AG10803 (cell line): ENCODE measurements around the gene FUT2.
A peak's percentile ranks its signal among the peaks of the same experiment; 100 is the strongest.

Experiments
- DNase-seq: peaks from one replicate; pipeline ENCODE4 v3.0.0; 2010; ENCODE audit warnings: low read depth
- H3K4me3 ChIP-seq: 2 replicates; pipeline ENCODE4 v1.5.1; 2011; ENCODE audit warnings: mild to moderate bottlenecking, low read length, control low read depth
- TF ChIP-seq, protein P1 (sequence below): conservative IDR thresholded peaks from 2 replicates; pipeline ENCODE4 v1.5.1; 2011; ENCODE audit warnings: mild to moderate bottlenecking, low read length, control low read depth, inconsistent platforms

FUT2 gene

DNA sequence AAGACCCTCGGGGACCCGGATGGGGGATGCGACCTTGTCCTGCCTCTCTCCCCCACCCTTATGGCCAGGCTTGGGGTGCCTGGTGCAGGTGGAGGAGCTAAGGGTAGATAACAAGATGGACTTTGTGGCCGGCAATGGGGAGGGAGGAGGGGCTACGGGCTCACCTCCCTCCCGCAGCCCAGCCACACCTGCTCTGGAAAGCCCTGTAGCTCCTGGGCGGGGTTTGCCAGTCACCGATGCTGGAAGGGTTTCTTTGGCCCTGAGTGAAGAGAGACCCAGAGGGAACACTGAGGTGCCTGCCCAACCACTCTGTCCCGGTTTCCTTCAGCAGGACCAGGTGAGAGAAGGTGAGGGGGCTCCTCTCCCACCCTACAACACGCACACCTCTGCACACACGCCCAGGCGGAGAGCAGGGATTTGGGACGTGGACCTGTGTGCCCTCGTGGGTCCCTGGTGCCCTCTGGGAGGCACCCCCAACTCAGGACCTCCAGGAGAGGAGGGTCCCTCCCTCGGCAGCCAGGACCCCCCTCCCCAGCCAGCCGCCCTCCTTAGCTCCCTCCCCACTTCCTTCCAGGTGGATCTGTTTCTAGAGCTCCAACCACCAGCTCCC, at the start of gene FUT2:
Gene FUT2 (plus strand): TSS at position 229 of the 610 bp plus-strand sequence. CDS start 6,986 bp downstream, outside the sequence.
- peak within 1 kb of the TSS; percentile 26 for H3K4me3 ChIP-seq
- TF ChIP-seq, protein P1, sequence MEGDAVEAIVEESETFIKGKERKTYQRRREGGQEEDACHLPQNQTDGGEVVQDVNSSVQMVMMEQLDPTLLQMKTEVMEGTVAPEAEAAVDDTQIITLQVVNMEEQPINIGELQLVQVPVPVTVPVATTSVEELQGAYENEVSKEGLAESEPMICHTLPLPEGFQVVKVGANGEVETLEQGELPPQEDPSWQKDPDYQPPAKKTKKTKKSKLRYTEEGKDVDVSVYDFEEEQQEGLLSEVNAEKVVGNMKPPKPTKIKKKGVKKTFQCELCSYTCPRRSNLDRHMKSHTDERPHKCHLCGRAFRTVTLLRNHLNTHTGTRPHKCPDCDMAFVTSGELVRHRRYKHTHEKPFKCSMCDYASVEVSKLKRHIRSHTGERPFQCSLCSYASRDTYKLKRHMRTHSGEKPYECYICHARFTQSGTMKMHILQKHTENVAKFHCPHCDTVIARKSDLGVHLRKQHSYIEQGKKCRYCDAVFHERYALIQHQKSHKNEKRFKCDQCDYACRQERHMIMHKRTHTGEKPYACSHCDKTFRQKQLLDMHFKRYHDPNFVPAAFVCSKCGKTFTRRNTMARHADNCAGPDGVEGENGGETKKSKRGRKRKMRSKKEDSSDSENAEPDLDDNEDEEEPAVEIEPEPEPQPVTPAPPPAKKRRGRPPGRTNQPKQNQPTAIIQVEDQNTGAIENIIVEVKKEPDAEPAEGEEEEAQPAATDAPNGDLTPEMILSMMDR, result no peak
- DNase-seq, result no peak

GRCh38 chr19:48646001-48646721, 49.6 kb upstream of the FUT2 start, which contains the start of gene CA11:
Gene CA11 (minus strand): TSS chr19:48646187. CDS start chr19:48645632, 555 bp downstream.
- H3K4me3 ChIP-seq, result peak within 1 kb of the TSS; percentile 50
- TF ChIP-seq, protein P1, result peak; percentile 66
- DNase-seq, result peak; percentile 62

- no peak for DNase-seq
- TF ChIP-seq, protein P1, result no peak
- H3K4me3 ChIP-seq, result peak overlapping the region; percentile 40
Measured at GRCh38 chr19:48646722-48647216, 49.0 kb upstream of the FUT2 start.

GRCh38 chr19:48648134-48648533, 47.6 kb upstream of the FUT2 start:
- no peak for DNase-seq
- TF ChIP-seq, protein P1, result no peak
- no peak overlapping the region for H3K4me3 ChIP-seq

- DNase-seq, result no peak
- no peak overlapping the region for H3K4me3 ChIP-seq
- TF ChIP-seq, protein P1, result no peak
Measured at GRCh38 chr19:48650974-48651682, 44.6 kb upstream of the FUT2 start.

DNA sequence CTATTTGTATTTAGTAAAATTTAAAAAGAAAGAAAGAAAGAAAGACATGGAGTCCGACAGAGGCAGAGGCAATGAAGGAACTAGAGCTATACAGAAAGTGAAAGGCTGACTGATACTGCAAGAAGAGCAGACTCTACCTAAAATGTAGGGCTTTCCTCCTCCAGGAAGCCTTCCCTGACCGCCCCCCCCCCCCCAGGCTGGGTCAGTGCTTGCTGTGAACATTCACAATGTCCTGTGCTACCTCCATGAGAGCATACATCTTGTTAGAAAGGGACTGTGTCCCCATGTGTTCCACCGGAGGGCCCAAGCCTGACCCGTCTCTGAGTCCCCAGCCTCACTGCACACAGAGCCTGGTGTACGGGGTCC, 44.1 kb upstream of the FUT2 start:
- TF ChIP-seq, protein P1, result no peak
- no peak overlapping the region for H3K4me3 ChIP-seq
- DNase-seq, result no peak
